K562 (cell line): ENCODE data around the gene ZNF646. TPM values are rescaled to one million over a fixed set of nuclear protein-coding genes. Genes with fewer than 3 reads are reported as not detected.

ENCODE experiments used
- BDP1 ChIP-seq: IDR thresholded peaks from 3 replicates; pipeline ENCODE4 v1.6.1; 2011; ENCODE audit not compliant: insufficient read length, insufficient read depth
- CEBPG ChIP-seq, 3 experiments: fragments of 200-800 bp in 1 of 3; sonication (Bioruptor generic) in 1 of 3; sonication (generic) in 1 of 3; formaldehyde crosslinking in 1 of 3; IDR thresholded peaks in 2 of 3; conservative IDR thresholded peaks in 1 of 3; 2 replicates each; pipeline versions ENCODE4 v1.6.1 to v1.8.0; 2016 to 2022; ENCODE audit warnings: missing compliant biosample characterization in 2 of 3, missing genetic modification characterization in 2 of 3, mild to moderate bottlenecking in 1 of 3, missing genetic modification reagents in 1 of 3
- CSDE1 ChIP-seq, 2 experiments: fragments of 450-650 bp; IDR thresholded peaks; 2 replicates each; pipeline ENCODE4 v1.6.1; 2016; ENCODE audit warnings: mild to moderate bottlenecking in 1 of 2
- E2F3 ChIP-seq: fragments of 250-450 bp; sonication (Bioruptor Pico); IDR thresholded peaks from 2 replicates; pipeline ENCODE4 v1.4.0; 2020; ENCODE audit warnings: mild to moderate bottlenecking
- ELK1 ChIP-seq: sonication (generic); formaldehyde crosslinking; IDR thresholded peaks from 2 replicates; pipeline ENCODE4 v1.8.1; 2022; ENCODE audit warnings: missing genetic modification reagents
- GABPA ChIP-seq: fragments of 200-800 bp; sonication (Bioruptor generic); conservative IDR thresholded peaks from 2 replicates; pipeline ENCODE4 v1.6.1; 2016; ENCODE audit warnings: low read depth, missing genetic modification characterization, missing compliant biosample characterization
- MAFF ChIP-seq: IDR thresholded peaks from 2 replicates; pipeline ENCODE4 v1.6.1; 2012; ENCODE audit warnings: low read length, improper control_type of control experiment
- NBN ChIP-seq: fragments of 450-650 bp; IDR thresholded peaks from 2 replicates; pipeline ENCODE4 v1.6.1; 2016; ENCODE audit warnings: low read depth, mild to moderate bottlenecking
- PATZ1 ChIP-seq: fragments of 250-450 bp; sonication (Bioruptor Pico); IDR thresholded peaks from 2 replicates; pipeline ENCODE4 v1.5.0; 2020; ENCODE audit warnings: mild to moderate bottlenecking, borderline replicate concordance
- PHF8 ChIP-seq: fragments of 200-600 bp; sonication (generic); IDR thresholded peaks from 2 replicates; pipeline ENCODE4 v1.6.1; 2012; ENCODE audit warnings: mixed run types, mild to moderate bottlenecking, inconsistent platforms, low read length, moderate library complexity, borderline replicate concordance
- RAD51 ChIP-seq: fragments of 450-650 bp; IDR thresholded peaks from 2 replicates; pipeline ENCODE4 v1.7.1; 2016; ENCODE audit warnings: low read depth, mild to moderate bottlenecking, borderline replicate concordance
- YBX1 ChIP-seq: fragments of 450-650 bp; IDR thresholded peaks from 2 replicates; pipeline ENCODE4 v1.7.1; 2016; ENCODE audit warnings: mild to moderate bottlenecking
- ZNF407 ChIP-seq: fragments of 450-650 bp; IDR thresholded peaks from 2 replicates; pipeline ENCODE4 v1.6.1; 2016; ENCODE audit warnings: low read depth
- ZNF431 ChIP-seq: sonication (generic); formaldehyde crosslinking; IDR thresholded peaks from 2 replicates; pipeline ENCODE4 v1.8.0; 2022; ENCODE audit warnings: mild to moderate bottlenecking, missing genetic modification reagents
- polyA plus RNA-seq, 8 experiments: library from polyadenylated mRNA; depleted of rRNA in 4 of 8; stranded (reverse) in 5 of 8; unstranded in 3 of 8; fragments of >200 nt; fragmentation: Nextera tagmentation in 2 of 8; fragmentation: Illumina TruSeq in 1 of 8; extraction: Ambion mirVana in 2 of 8; extraction: Trizol in 1 of 8; gene quantifications; 2 replicates each; pipeline versions ENCODE4 v1.2.1 to v1.2.3, GENCODE V29; 2011 to 2014; ENCODE audit warnings: inconsistent platforms in 1 of 8, missing spikeins in 1 of 8
- total RNA-seq, 7 experiments: library from RNA; depleted of rRNA in 6 of 7; stranded (reverse); fragments of >200 nt in 6 of 7; fragmentation: Illumina TruSeq in 2 of 7; extraction: Trizol in 2 of 7; gene quantifications; 2 replicates each; pipeline versions ENCODE4 v1.2.1 to v1.2.3, GENCODE V29; 2011 to 2021; ENCODE audit warnings: low replicate concordance in 1 of 7

The ZNF646 gene
- total and polyA plus RNA-seq, 9 of the 15 experiments (the other 6 are each of a cell fraction or from before 2014, with no cell fraction given) = 0.08 to 20.6 (median 8.0) TPM

- TF ChIP-seq GABPA (tag) (peak; percentile 1; the same call in 1 of the 2 replicates), CSDE1 (IDR thresholded peaks at IDR 0.05) (no peak), NBN (no peak), MAFF (no peak), BDP1 (no peak), PHF8 (peak; percentile 78; the same call in 1 of the 2 replicates), RAD51 (no peak), ZNF407 (no peak), E2F3 (CRISPR knock-in tag) (no peak), ZNF431 (no peak), PATZ1 (CRISPR knock-in tag) (no peak), ELK1 (no peak), CEBPG (CRISPR knock-in tag; IDR thresholded peaks at IDR 0.05) (no peak), CEBPG (tag; conservative IDR thresholded peaks at IDR 0.05 in 1 of 2, IDR thresholded peaks at IDR 0.05 in 1 of 2) (no peak), YBX1 (no peak)
Measured at GRCh38 chr16:31108035-31108793, 34.0 kb downstream of the ZNF646 start, which contains the start of gene BCKDK (continued).
